ENCODE data around the gene WAC. TPM values are rescaled to one million over a fixed set of nuclear protein-coding genes. Genes with fewer than 3 reads are reported as not detected.
A peak's percentile ranks its signal among the peaks of the same experiment; 100 is the strongest.

Gene WAC
- total and polyA plus RNA-seq, 9 of the 15 experiments (the other 6 are each of a cell fraction or from before 2014, with no cell fraction given) = 24.8 to 123 (median 78.2) TPM

DNA sequence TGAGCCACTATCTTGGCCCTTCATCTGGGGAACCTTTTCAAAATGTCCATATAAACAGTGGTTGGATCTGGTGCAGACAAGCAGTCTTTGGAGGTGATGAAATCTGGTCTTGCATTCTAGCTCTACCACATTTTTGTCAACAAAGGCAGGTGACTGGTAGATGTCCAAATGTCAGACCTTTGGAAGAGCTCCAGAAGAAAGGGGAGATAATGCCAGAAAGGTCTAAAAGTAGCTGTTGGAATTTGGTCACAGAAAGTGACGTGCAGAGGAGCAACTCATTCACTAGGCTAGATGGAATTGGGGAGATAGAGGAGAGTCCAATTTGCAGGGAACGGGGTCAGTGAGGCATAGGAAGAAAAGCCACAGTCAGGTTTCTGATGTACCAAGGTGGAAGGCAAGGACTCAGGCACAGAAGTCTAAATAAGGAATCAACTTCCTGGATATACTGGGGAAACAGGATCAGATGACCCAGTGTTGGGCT lies 36.4 kb upstream of the WAC start (continued):
- no peak for TF ChIP-seq ARID4B (CRISPR knock-in tag; IDR thresholded peaks at IDR 0.05)
- TF ChIP-seq BRF1 (IDR thresholded peaks at IDR 0.05; ENCODE audit: borderline replicate concordance, extremely low read depth, insufficient read length) = no peak
- TF ChIP-seq HOXB6 (CRISPR knock-in tag; IDR thresholded peaks at IDR 0.05; ENCODE audit: borderline replicate concordance) = no peak
- TF ChIP-seq ZNF212 (CRISPR knock-in tag; IDR thresholded peaks at IDR 0.05) = no peak
- TF ChIP-seq ELK3 (CRISPR knock-in tag; IDR thresholded peaks at IDR 0.05) = no peak
- no peak for TF ChIP-seq KLF10 (CRISPR knock-in tag; IDR thresholded peaks at IDR 0.05)
- TF ChIP-seq ZNF24 (IDR thresholded peaks at IDR 0.05) = no peak
- no peak for TF ChIP-seq ZNF583 (CRISPR knock-in tag; IDR thresholded peaks at IDR 0.05)
- no peak for TF ChIP-seq XRCC5 (IDR thresholded peaks at IDR 0.05; ENCODE audit: low read depth, low read length)
- TF ChIP-seq SMARCC2 (IDR thresholded peaks at IDR 0.05; ENCODE audit: low read depth) = no peak
- peak; percentile 56; the same call in 1 of the 2 replicates for TF ChIP-seq TEAD4 (IDR thresholded peaks at IDR 0.05; ENCODE audit: low read length)
- TF ChIP-seq TEAD4 (CRISPR knock-in tag; IDR thresholded peaks at IDR 0.05; ENCODE audit: borderline replicate concordance) = no peak
- no peak for TF ChIP-seq ZNF76 (CRISPR knock-in tag; IDR thresholded peaks at IDR 0.05; ENCODE audit: borderline replicate concordance)
- no peak for TF ChIP-seq CBFB (CRISPR knock-in tag; IDR thresholded peaks at IDR 0.05)
- TF ChIP-seq, protein P1, sequence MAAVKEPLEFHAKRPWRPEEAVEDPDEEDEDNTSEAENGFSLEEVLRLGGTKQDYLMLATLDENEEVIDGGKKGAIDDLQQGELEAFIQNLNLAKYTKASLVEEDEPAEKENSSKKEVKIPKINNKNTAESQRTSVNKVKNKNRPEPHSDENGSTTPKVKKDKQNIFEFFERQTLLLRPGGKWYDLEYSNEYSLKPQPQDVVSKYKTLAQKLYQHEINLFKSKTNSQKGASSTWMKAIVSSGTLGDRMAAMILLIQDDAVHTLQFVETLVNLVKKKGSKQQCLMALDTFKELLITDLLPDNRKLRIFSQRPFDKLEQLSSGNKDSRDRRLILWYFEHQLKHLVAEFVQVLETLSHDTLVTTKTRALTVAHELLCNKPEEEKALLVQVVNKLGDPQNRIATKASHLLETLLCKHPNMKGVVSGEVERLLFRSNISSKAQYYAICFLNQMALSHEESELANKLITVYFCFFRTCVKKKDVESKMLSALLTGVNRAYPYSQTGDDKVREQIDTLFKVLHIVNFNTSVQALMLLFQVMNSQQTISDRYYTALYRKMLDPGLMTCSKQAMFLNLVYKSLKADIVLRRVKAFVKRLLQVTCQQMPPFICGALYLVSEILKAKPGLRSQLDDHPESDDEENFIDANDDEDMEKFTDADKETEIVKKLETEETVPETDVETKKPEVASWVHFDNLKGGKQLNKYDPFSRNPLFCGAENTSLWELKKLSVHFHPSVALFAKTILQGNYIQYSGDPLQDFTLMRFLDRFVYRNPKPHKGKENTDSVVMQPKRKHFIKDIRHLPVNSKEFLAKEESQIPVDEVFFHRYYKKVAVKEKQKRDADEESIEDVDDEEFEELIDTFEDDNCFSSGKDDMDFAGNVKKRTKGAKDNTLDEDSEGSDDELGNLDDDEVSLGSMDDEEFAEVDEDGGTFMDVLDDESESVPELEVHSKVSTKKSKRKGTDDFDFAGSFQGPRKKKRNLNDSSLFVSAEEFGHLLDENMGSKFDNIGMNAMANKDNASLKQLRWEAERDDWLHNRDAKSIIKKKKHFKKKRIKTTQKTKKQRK (IDR thresholded peaks at IDR 0.05; ENCODE audit: borderline replicate concordance, low read depth, low read length) = no peak
- no peak for TF ChIP-seq MEF2A (IDR thresholded peaks at IDR 0.05; ENCODE audit: control insufficient read depth, low read depth, low read length)
- TF ChIP-seq RBM22 (IDR thresholded peaks at IDR 0.05; ENCODE audit: low read depth, low read length, poor library complexity, severe bottlenecking) = no peak
- TF ChIP-seq CCAR2 (IDR thresholded peaks at IDR 0.05; ENCODE audit: low read depth, low read length) = no peak
- TF ChIP-seq BMI1 (IDR thresholded peaks at IDR 0.05; ENCODE audit: low read length) = no peak
- no peak for TF ChIP-seq SMARCA5 (IDR thresholded peaks at IDR 0.05)
- TF ChIP-seq E2F3 (CRISPR knock-in tag; IDR thresholded peaks at IDR 0.05) = no peak
- peak; percentile 66 for TF ChIP-seq CBFA2T3 (IDR thresholded peaks at IDR 0.05)
- no peak for TF ChIP-seq DNMT1 (IDR thresholded peaks at IDR 0.05)
- no peak for TF ChIP-seq ZNF3 (CRISPR knock-in tag; IDR thresholded peaks at IDR 0.05)

Measured in K562 (cell line).